Fibroblast of lung (primary cell): ENCODE measurements around the gene ITPKB.

Experiments
- CTCF ChIP-seq, 2 donors: IDR thresholded peaks in 1 of 2; conservative IDR thresholded peaks in 1 of 2; 1 replicate in 1 of 2; 2 replicates in 1 of 2; pipeline ENCODE4 v1.5.1; 2011 to 2012; ENCODE audit warnings: low read length in 2 of 2, control low read depth in 1 of 2, inconsistent platforms in 1 of 2, low read depth in 1 of 2, mild to moderate bottlenecking in 1 of 2
- EZH2 ChIP-seq: IDR thresholded peaks from 2 replicates; pipeline ENCODE4 v1.5.1; 2012; ENCODE audit warnings: low read length, control low read depth, mild to moderate bottlenecking; ENCODE audit errors: missing control alignments

- TF ChIP-seq CTCF (conservative IDR thresholded peaks at IDR 0.05 in 1 of 2, IDR thresholded peaks at IDR 0.05 in 1 of 2; ENCODE audit: low read depth in 1 of 2, low read length in 2 of 2) (no peak), EZH2 (no peak)
These were observed 117.1 kb downstream of the ITPKB start for GRCh38 chr1:226622012-226622411.
